ENCODE results near the gene MEGF6. TPM values are rescaled to one million over a fixed set of nuclear protein-coding genes. Genes with fewer than 3 reads are reported as not detected.

The MEGF6 gene
- polyA plus RNA-seq, 1 donor (not counting 4 experiments of a cell fraction or from before 2014, with no cell fraction given): 0.24 TPM

DNA sequence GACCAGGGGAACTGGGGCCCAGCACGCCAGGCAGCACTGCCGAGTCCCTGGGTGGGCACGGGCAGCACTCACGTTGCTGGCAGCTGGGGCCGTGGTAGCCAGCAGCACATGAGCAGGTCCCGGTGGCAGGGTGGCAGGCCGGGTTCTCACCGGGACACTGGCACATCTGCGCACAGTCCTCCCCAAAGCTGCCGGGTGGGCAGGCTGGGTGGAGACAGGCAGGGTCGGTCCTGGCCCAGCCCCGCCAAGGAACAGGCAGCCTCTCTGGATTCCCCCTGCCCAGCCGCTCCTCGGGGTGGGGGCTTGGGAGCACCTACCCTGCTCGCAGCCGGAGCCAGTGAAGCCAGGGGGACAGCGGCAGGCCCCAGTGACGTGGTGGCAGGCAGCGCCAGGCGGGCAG lies 114.4 kb downstream of the MEGF6 start:
- Histone ChIP-seq H3K27ac (ENCODE audit: control insufficient read depth, insufficient read depth, low read length) (no peak overlapping the region), H3K36me3 (ENCODE audit: control insufficient read depth in 2 of 2, extremely low read depth in 1 of 2, insufficient read depth in 2 of 2, low read length in 2 of 2) (no peaks in the 10 kb centered on the region), H3K4me3 (ENCODE audit: control insufficient read depth in 2 of 3, extremely low read depth in 1 of 3, insufficient read depth in 2 of 3, low read depth in 1 of 3, low read length in 3 of 3) (no peak overlapping the region), H3K9me3 (ENCODE audit: control insufficient read depth, low read depth, low read length) (no peaks in the 10 kb centered on the region), H3K4me1 (ENCODE audit: control insufficient read depth, extremely low read depth, insufficient read depth, low read length) (peaks cover 1% of the 10 kb centered on the region), H4K20me1 (ENCODE audit: control insufficient read depth, extremely low read depth, insufficient read depth, low read length) (no peaks in the 10 kb centered on the region), H2AFZ (ENCODE audit: control insufficient read depth, low read length) (no peak overlapping the region), H3K27me3 (ENCODE audit: control insufficient read depth, extremely low read depth, insufficient read depth, low read length) (no peaks in the 10 kb centered on the region), H3K9me1 (ENCODE audit: control insufficient read depth, extremely low read depth, insufficient read depth, low read length) (no peaks in the 10 kb centered on the region), H3K9ac (ENCODE audit: control insufficient read depth, extremely low read depth, insufficient read depth, low read length) (no peak overlapping the region), H3K4me2 (ENCODE audit: control insufficient read depth, extremely low read depth, insufficient read depth, low read depth, low read length) (no peak overlapping the region), H3K79me2 (ENCODE audit: control insufficient read depth, insufficient read depth, low read length) (no peaks in the 10 kb centered on the region)
- TF ChIP-seq, protein P1, sequence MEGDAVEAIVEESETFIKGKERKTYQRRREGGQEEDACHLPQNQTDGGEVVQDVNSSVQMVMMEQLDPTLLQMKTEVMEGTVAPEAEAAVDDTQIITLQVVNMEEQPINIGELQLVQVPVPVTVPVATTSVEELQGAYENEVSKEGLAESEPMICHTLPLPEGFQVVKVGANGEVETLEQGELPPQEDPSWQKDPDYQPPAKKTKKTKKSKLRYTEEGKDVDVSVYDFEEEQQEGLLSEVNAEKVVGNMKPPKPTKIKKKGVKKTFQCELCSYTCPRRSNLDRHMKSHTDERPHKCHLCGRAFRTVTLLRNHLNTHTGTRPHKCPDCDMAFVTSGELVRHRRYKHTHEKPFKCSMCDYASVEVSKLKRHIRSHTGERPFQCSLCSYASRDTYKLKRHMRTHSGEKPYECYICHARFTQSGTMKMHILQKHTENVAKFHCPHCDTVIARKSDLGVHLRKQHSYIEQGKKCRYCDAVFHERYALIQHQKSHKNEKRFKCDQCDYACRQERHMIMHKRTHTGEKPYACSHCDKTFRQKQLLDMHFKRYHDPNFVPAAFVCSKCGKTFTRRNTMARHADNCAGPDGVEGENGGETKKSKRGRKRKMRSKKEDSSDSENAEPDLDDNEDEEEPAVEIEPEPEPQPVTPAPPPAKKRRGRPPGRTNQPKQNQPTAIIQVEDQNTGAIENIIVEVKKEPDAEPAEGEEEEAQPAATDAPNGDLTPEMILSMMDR (optimal IDR thresholded peaks at IDR 0.05 in 1 of 3, IDR thresholded peaks at IDR 0.05 in 1 of 3, conservative IDR thresholded peaks at IDR 0.05 in 1 of 3; ENCODE audit: extremely low read depth in 1 of 3, insufficient read depth in 2 of 3, low read length in 3 of 3): no peak
- no peak for TF ChIP-seq EZH2 (IDR thresholded peaks at IDR 0.05; ENCODE audit: low read length)
- DNase-seq (ENCODE audit: low read depth, low spot score) (no peak), FAIRE-seq (no peak)
- dilution Hi-C loops (cut with MboI; ENCODE audit: extremely low pct_ligation_motif_present, low sequenced_read_pairs): no loop called here

DNA sequence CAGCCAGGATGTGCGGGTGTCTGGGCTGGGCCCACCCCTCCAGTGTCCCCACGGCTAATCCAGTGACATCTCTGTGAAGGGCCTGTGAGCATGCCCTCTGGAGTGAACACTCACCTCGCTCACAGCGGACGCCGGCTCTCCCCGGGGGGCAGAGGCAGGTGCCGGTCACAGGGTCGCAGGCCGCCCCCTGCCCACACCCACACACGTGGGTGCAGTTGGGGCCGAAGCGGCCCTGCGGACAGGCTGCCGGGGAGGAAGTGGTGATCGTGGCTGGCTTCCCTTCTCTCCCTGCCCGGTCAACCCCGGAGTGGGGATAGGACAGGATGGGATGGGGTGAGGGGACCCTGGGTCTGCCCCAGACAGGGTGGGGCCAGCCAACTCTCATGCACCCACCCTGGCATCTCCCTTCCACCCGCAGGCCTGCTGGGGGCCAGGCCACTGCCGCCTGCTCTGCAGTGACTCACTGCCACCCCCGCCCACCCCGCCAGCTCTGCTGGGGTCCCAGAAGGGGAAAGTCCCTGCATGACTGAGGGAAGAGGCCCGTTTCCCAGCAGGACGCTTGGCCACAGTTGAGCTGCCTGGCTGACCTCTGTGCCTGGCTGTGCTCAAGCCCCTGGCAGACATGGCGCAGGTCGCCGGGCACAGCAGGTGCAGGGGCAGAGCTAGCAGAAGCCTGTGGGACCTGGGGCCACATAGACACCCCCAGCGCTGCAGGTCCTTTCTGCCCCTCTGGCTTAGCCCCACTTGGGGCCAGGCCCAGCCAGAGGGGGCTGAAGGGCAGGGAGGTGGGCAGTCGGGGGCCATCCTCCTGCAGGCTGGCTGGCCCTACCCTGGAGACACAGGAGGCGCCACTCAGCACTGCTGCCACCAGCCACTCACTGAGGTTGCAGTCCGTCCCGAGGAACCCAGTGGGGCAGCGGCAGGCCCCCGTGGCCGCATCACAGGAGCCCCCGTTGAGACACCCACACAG lies 115.2 kb downstream of the MEGF6 start:
- H2AFZ ChIP-seq (ENCODE audit: control insufficient read depth, low read length): no peak overlapping the region
- no peaks in the 10 kb centered on the region for H3K9me1 ChIP-seq (ENCODE audit: control insufficient read depth, extremely low read depth, insufficient read depth, low read length)
- H3K9ac ChIP-seq (ENCODE audit: control insufficient read depth, extremely low read depth, insufficient read depth, low read length): no peak overlapping the region
- no peaks in the 10 kb centered on the region for H3K27me3 ChIP-seq (ENCODE audit: control insufficient read depth, extremely low read depth, insufficient read depth, low read length)
- no peaks in the 10 kb centered on the region for H3K9me3 ChIP-seq (ENCODE audit: control insufficient read depth, low read depth, low read length)
- H3K27ac ChIP-seq (ENCODE audit: control insufficient read depth, insufficient read depth, low read length): no peak overlapping the region
- no peak overlapping the region for H3K4me3 ChIP-seq (ENCODE audit: control insufficient read depth in 2 of 3, extremely low read depth in 1 of 3, insufficient read depth in 2 of 3, low read depth in 1 of 3, low read length in 3 of 3)
- TF ChIP-seq, protein P1 (optimal IDR thresholded peaks at IDR 0.05 in 1 of 3, IDR thresholded peaks at IDR 0.05 in 1 of 3, conservative IDR thresholded peaks at IDR 0.05 in 1 of 3; ENCODE audit: extremely low read depth in 1 of 3, insufficient read depth in 2 of 3, low read length in 3 of 3): no peak
- TF ChIP-seq EZH2 (IDR thresholded peaks at IDR 0.05; ENCODE audit: low read length): no peak
- no peak overlapping the region for H3K4me2 ChIP-seq (ENCODE audit: control insufficient read depth, extremely low read depth, insufficient read depth, low read depth, low read length)
- dilution Hi-C loops (cut with MboI; ENCODE audit: extremely low pct_ligation_motif_present, low sequenced_read_pairs): no loop called here
- no peaks in the 10 kb centered on the region for H4K20me1 ChIP-seq (ENCODE audit: control insufficient read depth, extremely low read depth, insufficient read depth, low read length)
- H3K4me1 ChIP-seq (ENCODE audit: control insufficient read depth, extremely low read depth, insufficient read depth, low read length): peaks cover 3% of the 10 kb centered on the region
- FAIRE-seq: no peak
- no peaks in the 10 kb centered on the region for H3K36me3 ChIP-seq (ENCODE audit: control insufficient read depth in 2 of 2, extremely low read depth in 1 of 2, insufficient read depth in 2 of 2, low read length in 2 of 2)
- DNase-seq (ENCODE audit: low read depth, low spot score): no peak
- no peaks in the 10 kb centered on the region for H3K79me2 ChIP-seq (ENCODE audit: control insufficient read depth, insufficient read depth, low read length)
